K562 (cell line): ENCODE measurements around the gene MLX. TPM values are rescaled to one million over a fixed set of nuclear protein-coding genes. Genes with fewer than 3 reads are reported as not detected.

Experiments used
- ATF1 ChIP-seq, 2 experiments: fragments of 450-650 bp in 1 of 2; IDR thresholded peaks; 2 replicates each; pipeline ENCODE4 v1.6.1; 2016; ENCODE audit warnings: missing compliant biosample characterization in 1 of 2, missing genetic modification characterization in 1 of 2
- ATF4 ChIP-seq: fragments of 450-650 bp; formaldehyde crosslinking; IDR thresholded peaks from 2 replicates; pipeline ENCODE4 v1.4.0; 2022; ENCODE audit warnings: mild to moderate bottlenecking, moderate library complexity
- CREB3 ChIP-seq: fragments of 450-650 bp; conservative IDR thresholded peaks from 2 replicates; pipeline ENCODE4 v1.6.1; 2016; ENCODE audit warnings: missing genetic modification characterization, low read depth, mild to moderate bottlenecking, missing compliant biosample characterization, moderate library complexity
- HNRNPK ChIP-seq: fragments of 200-400 bp; formaldehyde crosslinking; IDR thresholded peaks from one replicate; pipeline ENCODE4 v1.6.1; 2018; ENCODE audit warnings: mild to moderate bottlenecking, low read depth, low read length; ENCODE audit not compliant: poor library complexity, severe bottlenecking
- NFATC3 ChIP-seq: fragments of 450-650 bp; IDR thresholded peaks from 2 replicates; pipeline ENCODE4 v1.6.1; 2017; ENCODE audit warnings: mild to moderate bottlenecking
- PKNOX1 ChIP-seq: fragments of 450-650 bp; IDR thresholded peaks from 2 replicates; pipeline ENCODE4 v1.6.1; 2016
- SMAD1 ChIP-seq: fragments of 150-350 bp; IDR thresholded peaks from 2 replicates; pipeline ENCODE4 v1.6.1; 2014; ENCODE audit warnings: low read length, low read depth; ENCODE audit not compliant: partially characterized antibody
- U2AF2 ChIP-seq: fragments of 200-400 bp; formaldehyde crosslinking; optimal IDR thresholded peaks from 2 replicates; pipeline ENCODE3; 2017; ENCODE audit warnings: low read depth, mild to moderate bottlenecking, low read length
- ZNF133 ChIP-seq: fragments of 250-450 bp; sonication (Bioruptor Pico); IDR thresholded peaks from 2 replicates; pipeline ENCODE4 v1.4.0; 2020; ENCODE audit warnings: mild to moderate bottlenecking
- polyA plus RNA-seq, 8 experiments: library from polyadenylated mRNA; depleted of rRNA in 4 of 8; stranded (reverse) in 5 of 8; unstranded in 3 of 8; fragments of >200 nt; fragmentation: Nextera tagmentation in 2 of 8; fragmentation: Illumina TruSeq in 1 of 8; extraction: Ambion mirVana in 2 of 8; extraction: Trizol in 1 of 8; gene quantifications; 2 replicates each; pipeline versions ENCODE4 v1.2.1 to v1.2.3, GENCODE V29; 2011 to 2014; ENCODE audit warnings: inconsistent platforms in 1 of 8, missing spikeins in 1 of 8
- total RNA-seq, 7 experiments: library from RNA; depleted of rRNA in 6 of 7; stranded (reverse); fragments of >200 nt in 6 of 7; fragmentation: Illumina TruSeq in 2 of 7; extraction: Trizol in 2 of 7; gene quantifications; 2 replicates each; pipeline versions ENCODE4 v1.2.1 to v1.2.3, GENCODE V29; 2011 to 2021; ENCODE audit warnings: low replicate concordance in 1 of 7
- TF ChIP-seq, protein P1 (sequence below), 2 experiments: fragments of 450-650 bp in 1 of 2; sonication (generic) in 1 of 2; formaldehyde crosslinking in 1 of 2; IDR thresholded peaks; 2 replicates each; pipeline versions ENCODE4 v1.7.1 to v1.9.0; 2016 to 2022; ENCODE audit warnings: inconsistent platforms in 1 of 2, mild to moderate bottlenecking in 1 of 2, missing genetic modification reagents in 1 of 2
- TF ChIP-seq, protein P2 (sequence below): fragments of 250-450 bp; sonication (Bioruptor Pico); IDR thresholded peaks from 2 replicates; pipeline ENCODE4 v1.5.1; 2021; ENCODE audit warnings: mild to moderate bottlenecking

Gene MLX
- total and polyA plus RNA-seq, 9 of the 15 experiments (the other 6 are each of a cell fraction or from before 2014, with no cell fraction given), result 42.9 to 100 (median 58.9) TPM

- TF ChIP-seq, protein P1, sequence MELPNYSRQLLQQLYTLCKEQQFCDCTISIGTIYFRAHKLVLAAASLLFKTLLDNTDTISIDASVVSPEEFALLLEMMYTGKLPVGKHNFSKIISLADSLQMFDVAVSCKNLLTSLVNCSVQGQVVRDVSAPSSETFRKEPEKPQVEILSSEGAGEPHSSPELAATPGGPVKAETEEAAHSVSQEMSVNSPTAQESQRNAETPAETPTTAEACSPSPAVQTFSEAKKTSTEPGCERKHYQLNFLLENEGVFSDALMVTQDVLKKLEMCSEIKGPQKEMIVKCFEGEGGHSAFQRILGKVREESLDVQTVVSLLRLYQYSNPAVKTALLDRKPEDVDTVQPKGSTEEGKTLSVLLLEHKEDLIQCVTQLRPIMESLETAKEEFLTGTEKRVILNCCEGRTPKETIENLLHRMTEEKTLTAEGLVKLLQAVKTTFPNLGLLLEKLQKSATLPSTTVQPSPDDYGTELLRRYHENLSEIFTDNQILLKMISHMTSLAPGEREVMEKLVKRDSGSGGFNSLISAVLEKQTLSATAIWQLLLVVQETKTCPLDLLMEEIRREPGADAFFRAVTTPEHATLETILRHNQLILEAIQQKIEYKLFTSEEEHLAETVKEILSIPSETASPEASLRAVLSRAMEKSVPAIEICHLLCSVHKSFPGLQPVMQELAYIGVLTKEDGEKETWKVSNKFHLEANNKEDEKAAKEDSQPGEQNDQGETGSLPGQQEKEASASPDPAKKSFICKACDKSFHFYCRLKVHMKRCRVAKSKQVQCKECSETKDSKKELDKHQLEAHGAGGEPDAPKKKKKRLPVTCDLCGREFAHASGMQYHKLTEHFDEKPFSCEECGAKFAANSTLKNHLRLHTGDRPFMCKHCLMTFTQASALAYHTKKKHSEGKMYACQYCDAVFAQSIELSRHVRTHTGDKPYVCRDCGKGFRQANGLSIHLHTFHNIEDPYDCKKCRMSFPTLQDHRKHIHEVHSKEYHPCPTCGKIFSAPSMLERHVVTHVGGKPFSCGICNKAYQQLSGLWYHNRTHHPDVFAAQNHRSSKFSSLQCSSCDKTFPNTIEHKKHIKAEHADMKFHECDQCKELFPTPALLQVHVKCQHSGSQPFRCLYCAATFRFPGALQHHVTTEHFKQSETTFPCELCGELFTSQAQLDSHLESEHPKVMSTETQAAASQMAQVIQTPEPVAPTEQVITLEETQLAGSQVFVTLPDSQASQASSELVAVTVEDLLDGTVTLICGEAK (IDR thresholded peaks at IDR 0.05), result peak; percentile 69
- TF ChIP-seq, protein P1 (CRISPR knock-in tag; IDR thresholded peaks at IDR 0.05), result no peak
- 0 out of 2 replicates have a peak, but pooled peaks have one; percentile 43 for TF ChIP-seq NFATC3
- peak; percentile 84 for TF ChIP-seq ATF4 (CRISPR knock-in tag)
- TF ChIP-seq ZNF133 (CRISPR knock-in tag), result peak; percentile 94
- peak; percentile 99 for TF ChIP-seq CREB3 (tag)
- no peak for TF ChIP-seq U2AF2
- TF ChIP-seq HNRNPK, result no peak
- TF ChIP-seq, protein P2, sequence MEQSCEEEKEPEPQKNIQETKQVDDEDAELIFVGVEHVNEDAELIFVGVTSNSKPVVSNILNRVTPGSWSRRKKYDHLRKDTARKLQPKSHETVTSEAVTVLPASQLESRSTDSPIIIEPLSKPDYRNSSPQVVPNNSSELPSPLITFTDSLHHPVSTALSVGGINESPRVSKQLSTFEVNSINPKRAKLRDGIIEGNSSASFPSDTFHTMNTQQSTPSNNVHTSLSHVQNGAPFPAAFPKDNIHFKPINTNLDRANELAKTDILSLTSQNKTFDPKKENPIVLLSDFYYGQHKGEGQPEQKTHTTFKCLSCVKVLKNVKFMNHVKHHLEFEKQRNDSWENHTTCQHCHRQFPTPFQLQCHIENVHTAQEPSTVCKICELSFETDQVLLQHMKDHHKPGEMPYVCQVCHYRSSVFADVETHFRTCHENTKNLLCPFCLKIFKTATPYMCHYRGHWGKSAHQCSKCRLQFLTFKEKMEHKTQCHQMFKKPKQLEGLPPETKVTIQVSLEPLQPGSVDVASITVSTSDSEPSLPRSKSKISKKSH (CRISPR knock-in tag), result peak; percentile 87
- no peak for TF ChIP-seq ATF1 (CRISPR knock-in tag; IDR thresholded peaks at IDR 0.05)
- peak; percentile 69 for TF ChIP-seq ATF1 (tag; IDR thresholded peaks at IDR 0.05)
- TF ChIP-seq SMAD1, result no peak
- 0 out of 2 replicates have a peak, but pooled peaks have one; percentile 5 for TF ChIP-seq PKNOX1
Observed at GRCh38 chr17:42535155-42536047, 31.5 kb upstream of the MLX start (continued).
